Liver (tissue), 9 donors: ENCODE data around the gene CHST12. TPM values are rescaled to one million over a fixed set of nuclear protein-coding genes. Genes with fewer than 3 reads are reported as not detected.
A peak's percentile ranks its signal among the peaks of the same experiment; 100 is the strongest.

Source experiments
- DNase-seq: peaks from one replicate; pipeline ENCODE4 v3.0.0-alpha.2; 2017; ENCODE audit warnings: low spot score
- H3K27ac ChIP-seq, 2 donors: one replicate each; pipeline ENCODE4 v1.7.0; 2013; ENCODE audit warnings: inconsistent platforms in 2 of 2, low read length in 2 of 2, control low read depth in 1 of 2, low read depth in 1 of 2, mild to moderate bottlenecking in 1 of 2
- H3K27me3 ChIP-seq, 4 donors: one replicate each; pipeline versions ENCODE4 v1.6.1 to v1.7.0; 2013; ENCODE audit warnings: low read length in 3 of 4, inconsistent platforms in 1 of 4, mild to moderate bottlenecking in 1 of 4, moderate library complexity in 1 of 4; ENCODE audit not compliant: control insufficient read depth in 4 of 4, insufficient read depth in 4 of 4
- H3K36me3 ChIP-seq, 4 donors: one replicate each; pipeline versions ENCODE4 v1.6.1 to v1.7.0; 2013; ENCODE audit warnings: low read length in 3 of 4, mild to moderate bottlenecking in 3 of 4, low read depth in 1 of 4, moderate library complexity in 1 of 4; ENCODE audit not compliant: control insufficient read depth in 4 of 4, insufficient read depth in 3 of 4
- H3K4me1 ChIP-seq, 4 donors: one replicate each; pipeline versions ENCODE4 v1.6.1 to v1.7.0; 2013; ENCODE audit warnings: low read length in 3 of 4, mild to moderate bottlenecking in 3 of 4, moderate library complexity in 1 of 4; ENCODE audit not compliant: control insufficient read depth in 4 of 4, insufficient read depth in 4 of 4
- H3K4me3 ChIP-seq, 3 donors: one replicate each; pipeline versions ENCODE4 v1.6.1 to v1.7.0; 2013; ENCODE audit warnings: low read length in 3 of 3, control low read depth in 1 of 3, low read depth in 1 of 3, mild to moderate bottlenecking in 1 of 3
- H3K9ac ChIP-seq, 2 donors: one replicate each; pipeline ENCODE4 v1.7.0; 2013; ENCODE audit warnings: low read length in 2 of 2, mild to moderate bottlenecking in 2 of 2, moderate library complexity in 2 of 2, control low read depth in 1 of 2, low read depth in 1 of 2
- H3K9me3 ChIP-seq, 4 donors: one replicate each; pipeline versions ENCODE4 v1.6.1 to v1.7.0; 2013; ENCODE audit warnings: low read length in 3 of 4; ENCODE audit not compliant: control insufficient read depth in 4 of 4
- ATF3 ChIP-seq: IDR thresholded peaks from 2 replicates; pipeline ENCODE4 v1.6.1; 2016; ENCODE audit warnings: antibody characterized with exemption
- CTCF ChIP-seq: fragments of 150-350 bp; IDR thresholded peaks from 2 replicates; pipeline ENCODE4 v1.5.1; 2017; ENCODE audit warnings: improper control_type of control experiment, low read depth, low read length; ENCODE audit not compliant: missing input control
- EGR1 ChIP-seq, 2 donors: IDR thresholded peaks; 2 replicates each; pipeline ENCODE4 v1.6.1; 2016 to 2018; ENCODE audit warnings: antibody characterized with exemption in 2 of 2, low read depth in 2 of 2
- FOXA1 ChIP-seq: IDR thresholded peaks from 2 replicates; pipeline ENCODE4 v1.6.1; 2016; ENCODE audit warnings: antibody characterized with exemption
- FOXA2 ChIP-seq: IDR thresholded peaks from 2 replicates; pipeline ENCODE4 v1.6.1; 2016; ENCODE audit warnings: antibody characterized with exemption
- GABPA ChIP-seq, 2 donors: IDR thresholded peaks in 1 of 2; conservative IDR thresholded peaks in 1 of 2; 2 replicates each; pipeline ENCODE4 v1.6.1; 2016; ENCODE audit warnings: antibody characterized with exemption in 2 of 2, mild to moderate bottlenecking in 1 of 2, moderate library complexity in 1 of 2
- HNF4A ChIP-seq, 2 donors: conservative IDR thresholded peaks; 2 replicates each; pipeline ENCODE4 v1.6.1; 2016; ENCODE audit warnings: antibody characterized with exemption in 2 of 2, mild to moderate bottlenecking in 2 of 2
- JUND ChIP-seq, 2 donors: IDR thresholded peaks; 2 replicates each; pipeline ENCODE4 v1.6.1; 2016; ENCODE audit warnings: antibody characterized with exemption in 2 of 2
- MAX ChIP-seq: IDR thresholded peaks from 2 replicates; pipeline ENCODE4 v1.6.1; 2016; ENCODE audit warnings: antibody characterized with exemption
- NR2F2 ChIP-seq: IDR thresholded peaks from 2 replicates; pipeline ENCODE4 v1.6.1; 2016; ENCODE audit warnings: antibody characterized with exemption
- RAD21 ChIP-seq, 2 donors: IDR thresholded peaks; 2 replicates each; pipeline ENCODE4 v1.6.1; 2016; ENCODE audit warnings: antibody characterized with exemption in 2 of 2, mild to moderate bottlenecking in 2 of 2
- REST ChIP-seq: IDR thresholded peaks from 2 replicates; pipeline ENCODE4 v1.6.1; 2016; ENCODE audit warnings: antibody characterized with exemption, mild to moderate bottlenecking
- RXRA ChIP-seq, 2 donors: IDR thresholded peaks; 2 replicates each; pipeline ENCODE4 v1.6.1; 2017 to 2018; ENCODE audit warnings: antibody characterized with exemption in 2 of 2, mild to moderate bottlenecking in 1 of 2
- SP1 ChIP-seq: IDR thresholded peaks from 2 replicates; pipeline ENCODE4 v1.6.1; 2018; ENCODE audit warnings: antibody characterized with exemption, mild to moderate bottlenecking
- TAF1 ChIP-seq: conservative IDR thresholded peaks from 2 replicates; pipeline ENCODE4 v1.6.1; 2016; ENCODE audit warnings: antibody characterized with exemption, mild to moderate bottlenecking
- YY1 ChIP-seq: IDR thresholded peaks from 2 replicates; pipeline ENCODE4 v1.6.1; 2016; ENCODE audit warnings: antibody characterized with exemption, mild to moderate bottlenecking
- ZBTB33 ChIP-seq: IDR thresholded peaks from 2 replicates; pipeline ENCODE4 v1.6.1; 2016; ENCODE audit warnings: antibody characterized with exemption
- WGBS: extraction: QIAGEN DNeasy Blood & Tissue Kit; methylation state at CpG from one replicate; pipeline ENCODE4 v1.1.7; 2013; 5-methylcytosine and 5-hydroxymethylcytosine counted together
- polyA plus RNA-seq, 2 donors: library from polyadenylated mRNA; stranded (reverse) in 1 of 2; unstranded in 1 of 2; fragments of 200-250 nt in 1 of 2; fragments of >200 nt in 1 of 2; fragmentation: Nextera tagmentation in 1 of 2; extraction: Ambion mirVana in 1 of 2; gene quantifications; one replicate each; pipeline versions ENCODE4 v1.2.1 to v1.2.3, GENCODE V29; 2013 to 2015
- total RNA-seq, 2 donors: library from RNA; depleted of rRNA; stranded (reverse); fragments of >200 nt; gene quantifications; one replicate each; pipeline ENCODE4 v1.2.3, GENCODE V29; 2014
- donor health status: healthy.
- donor health status: healthy.
- donor health status: healthy.
- donor health status: healthy.
- donor health status: healthy.

The CHST12 gene
- total and polyA plus RNA-seq, 4 donors = 3.2 to 11.9 (median 5.2) TPM

- Histone ChIP-seq H3K27me3 (no peaks in the 10 kb centered on the region), H3K9me3 (no peaks in the 10 kb centered on the region), H3K9ac (no peak overlapping the region), H3K36me3 (no peaks in the 10 kb centered on the region), H3K4me3 (no peak overlapping the region), H3K4me1 (peaks cover 0 to 9% (median 3%) of the 10 kb centered on the region in 4 donors), H3K27ac (peak overlapping the region in 1 of 2 donors; percentile 8)
- DNase-seq = no peak
- 38% methylated on average over 3 of the region's 3 CpGs for WGBS
- TF ChIP-seq ATF3 (no peak), FOXA2 (no peak), GABPA (IDR thresholded peaks at IDR 0.05 in 1 of 2, conservative IDR thresholded peaks at IDR 0.05 in 1 of 2) (no peak), RAD21 (IDR thresholded peaks at IDR 0.05) (no peak), EGR1 (IDR thresholded peaks at IDR 0.05; ENCODE audit: low read depth in 2 of 2) (no peak), HNF4A (conservative IDR thresholded peaks at IDR 0.05) (no peak), CTCF (no peak), YY1 (no peak), FOXA1 (no peak), NR2F2 (no peak), MAX (no peak), JUND (IDR thresholded peaks at IDR 0.05) (no peak), SP1 (no peak), RXRA (IDR thresholded peaks at IDR 0.05) (no peak), ZBTB33 (no peak), TAF1 (no peak)
Observed at GRCh38 chr7:2412587-2413201, 9.3 kb downstream of the CHST12 start.

GRCh38 chr7:2416063-2416462, 12.7 kb downstream of the CHST12 start:
- no peaks in the 10 kb centered on the region for H3K27me3 ChIP-seq
- no peaks in the 10 kb centered on the region for H3K9me3 ChIP-seq
- H3K27ac ChIP-seq = no peak overlapping the region
- 80% methylated on average over 5 of the region's 5 CpGs for whole genome bisulfite sequencing
- H3K9ac ChIP-seq = no peak overlapping the region
- H3K36me3 ChIP-seq = no peaks in the 10 kb centered on the region
- H3K4me3 ChIP-seq = no peak overlapping the region
- no peak for DNase-seq
- peaks cover 0 to 9% (median 2%) of the 10 kb centered on the region in 4 donors for H3K4me1 ChIP-seq
- TF ChIP-seq SP1 (no peak), RXRA (IDR thresholded peaks at IDR 0.05) (no peak), CTCF (no peak), EGR1 (IDR thresholded peaks at IDR 0.05; ENCODE audit: low read depth in 2 of 2) (no peak), NR2F2 (no peak), GABPA (IDR thresholded peaks at IDR 0.05 in 1 of 2, conservative IDR thresholded peaks at IDR 0.05 in 1 of 2) (no peak), ATF3 (no peak), MAX (no peak), YY1 (no peak), TAF1 (no peak), JUND (IDR thresholded peaks at IDR 0.05) (no peak), RAD21 (IDR thresholded peaks at IDR 0.05) (no peak), FOXA2 (no peak), FOXA1 (no peak), HNF4A (conservative IDR thresholded peaks at IDR 0.05) (no peak), REST (no peak)
